Erythroblast (primary cell): ENCODE data around the gene ZDHHC9.
"Not testable (repeated sequence)": the region's sequence is repeated elsewhere in the genome, so short reads cannot be mapped to it uniquely, and the experiment has no call there.

ENCODE experiments used
- GATA1 ChIP-seq: IDR thresholded peaks from 2 replicates; pipeline ENCODE4 v1.6.1; 2011; ENCODE audit warnings: low read depth, mild to moderate bottlenecking, control low read depth, low read length, moderate library complexity
- POLR2A ChIP-seq: IDR thresholded peaks from 2 replicates; pipeline ENCODE4 v1.6.1; 2011; ENCODE audit warnings: mild to moderate bottlenecking, low read length

DNA sequence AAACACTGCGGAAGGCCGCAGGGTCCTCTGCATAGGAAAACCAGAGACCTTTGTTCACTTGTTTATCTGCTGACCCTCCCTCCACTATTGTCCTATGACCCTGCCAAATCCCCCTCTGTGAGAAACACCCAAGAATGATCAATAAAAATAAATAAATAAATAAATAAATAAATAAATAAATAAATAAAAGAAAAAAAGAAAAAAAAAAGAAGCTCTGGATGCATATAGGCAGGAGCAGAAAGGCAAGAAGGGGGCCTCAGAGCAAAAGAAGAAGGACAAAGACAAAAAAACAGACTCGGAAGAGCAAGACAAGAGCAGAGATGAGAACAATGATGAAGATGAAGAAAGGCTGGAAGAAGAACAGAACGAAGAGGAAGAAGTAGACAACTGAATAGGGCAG lies 8.1 kb upstream of the ZDHHC9 start:
- not testable (repeated sequence) for TF ChIP-seq POLR2A, GATA1
